ENCODE data around the gene D2HGDH.

GRCh38 chr2:241808721-241809382 is 74.4 kb downstream of the D2HGDH start, which contains the start of gene NEU4:
- no peak for TF ChIP-seq POLR2AphosphoS5 (IDR thresholded peaks at IDR 0.05; ENCODE audit: low read depth, low read length)
- no peak for TF ChIP-seq REST (IDR thresholded peaks at IDR 0.05; ENCODE audit: insufficient read depth in 1 of 2, low read depth in 2 of 2, low read length in 2 of 2)
- TF ChIP-seq TAF1 (IDR thresholded peaks at IDR 0.05; ENCODE audit: borderline replicate concordance, insufficient read depth, low read length) = no peak
- TF ChIP-seq SIN3A (IDR thresholded peaks at IDR 0.05; ENCODE audit: borderline replicate concordance, insufficient read depth, low read length) = no peak

Measured in PFSK-1 (cell line).